H9 (cell line): ENCODE data around the gene ZDHHC16. TPM values are rescaled to one million over a fixed set of nuclear protein-coding genes. Genes with fewer than 3 reads are reported as not detected.
A peak's percentile ranks its signal among the peaks of the same experiment; 100 is the strongest.

Source experiments
- DNase-seq: peaks from one replicate; pipeline ENCODE4 v3.0.0-alpha.2; 2017
- H2AFZ ChIP-seq: one replicate; pipeline ENCODE4 v1.6.1; 2013; ENCODE audit warnings: mild to moderate bottlenecking, low read length, control low read depth, moderate library complexity
- H2AK5ac ChIP-seq: 2 replicates; pipeline ENCODE4 v1.6.1; 2013; ENCODE audit warnings: low read length, control low read depth, mixed read lengths; ENCODE audit not compliant: insufficient read length
- H2BK120ac ChIP-seq: one replicate; pipeline ENCODE4 v1.6.1; 2013; ENCODE audit warnings: low read depth, mild to moderate bottlenecking, low read length, control low read depth, inconsistent platforms; ENCODE audit not compliant: poor library complexity, severe bottlenecking
- H2BK12ac ChIP-seq: 2 replicates; pipeline ENCODE4 v1.6.1; 2013; ENCODE audit warnings: low read length, control low read depth, mixed read lengths, low read depth; ENCODE audit not compliant: insufficient read length
- H2BK15ac ChIP-seq: 2 replicates; pipeline ENCODE4 v1.6.1; 2013; ENCODE audit warnings: low read depth, low read length, control low read depth
- H2BK20ac ChIP-seq: one replicate; pipeline ENCODE4 v1.6.1; 2013; ENCODE audit warnings: low read depth, mild to moderate bottlenecking, low read length, control low read depth, inconsistent platforms; ENCODE audit not compliant: poor library complexity, severe bottlenecking
- H2BK5ac ChIP-seq: 2 replicates; pipeline ENCODE4 v1.6.1; 2013; ENCODE audit warnings: low read length, control low read depth, mixed read lengths; ENCODE audit not compliant: insufficient read length
- H3K14ac ChIP-seq: 2 replicates; pipeline ENCODE4 v1.6.1; 2013; ENCODE audit warnings: low read length, control low read depth; ENCODE audit not compliant: insufficient read depth
- H3K18ac ChIP-seq: 2 replicates; pipeline ENCODE4 v1.6.1; 2013; ENCODE audit warnings: low read depth, mild to moderate bottlenecking, mixed read lengths, low read length, control low read depth; ENCODE audit not compliant: insufficient read length
- H3K23ac ChIP-seq: 2 replicates; pipeline ENCODE4 v1.6.1; 2013; ENCODE audit warnings: low read length, control low read depth, mixed read lengths, low read depth; ENCODE audit not compliant: insufficient read length
- H3K23me2 ChIP-seq: 2 replicates; pipeline ENCODE4 v1.6.1; 2013; ENCODE audit warnings: low read depth, mild to moderate bottlenecking, mixed read lengths, low read length, control low read depth; ENCODE audit not compliant: insufficient read length, poor library complexity, severe bottlenecking
- H3K27ac ChIP-seq: 2 replicates; pipeline ENCODE4 v1.5.1; 2013; ENCODE audit warnings: low read length, control low read depth, mixed read lengths, low read depth; ENCODE audit not compliant: insufficient read length
- H3K27me3 ChIP-seq: 2 replicates; pipeline ENCODE4 v1.6.1; 2013; ENCODE audit warnings: low read length, control low read depth, inconsistent platforms; ENCODE audit not compliant: insufficient read depth
- H3K4ac ChIP-seq: 2 replicates; pipeline ENCODE4 v1.6.1; 2013; ENCODE audit warnings: low read depth, mild to moderate bottlenecking, control low read depth, inconsistent platforms, low read length, moderate library complexity
- H3K4me1 ChIP-seq: 2 replicates; pipeline ENCODE4 v1.6.1; 2013; ENCODE audit warnings: low read length, control low read depth, inconsistent platforms; ENCODE audit not compliant: insufficient read depth
- H3K4me2 ChIP-seq: 2 replicates; pipeline ENCODE4 v1.6.1; 2013; ENCODE audit warnings: low read length, control low read depth, mixed read lengths; ENCODE audit not compliant: insufficient read length, insufficient read depth
- H3K56ac ChIP-seq: 2 replicates; pipeline ENCODE4 v1.6.1; 2013; ENCODE audit warnings: low read depth, mild to moderate bottlenecking, mixed read lengths, low read length, control low read depth; ENCODE audit not compliant: insufficient read length
- H3K79me1 ChIP-seq: 2 replicates; pipeline ENCODE4 v1.6.1; 2013; ENCODE audit warnings: low read depth, mild to moderate bottlenecking, moderate library complexity, low read length, control low read depth, inconsistent platforms; ENCODE audit not compliant: insufficient read depth, poor library complexity, severe bottlenecking
- H3K79me2 ChIP-seq: 2 replicates; pipeline ENCODE4 v1.6.1; 2013; ENCODE audit warnings: low read length, control low read depth, inconsistent platforms; ENCODE audit not compliant: insufficient read depth
- H3K9ac ChIP-seq: 2 replicates; pipeline ENCODE4 v1.6.1; 2013; ENCODE audit warnings: low read length, control low read depth, mixed read lengths; ENCODE audit not compliant: insufficient read length; ENCODE audit errors: extremely low read depth
- H3K9me3 ChIP-seq: one replicate; pipeline ENCODE4 v1.6.1; 2013; ENCODE audit warnings: low read depth, low read length, inconsistent platforms; ENCODE audit not compliant: control insufficient read depth
- H3T11ph ChIP-seq: one replicate; pipeline ENCODE4 v1.6.1; 2013; ENCODE audit warnings: mild to moderate bottlenecking, low read length, control low read depth, inconsistent platforms
- H4K20me1 ChIP-seq: one replicate; pipeline ENCODE4 v1.6.1; 2013; ENCODE audit not compliant: control insufficient read depth, insufficient read length, insufficient read depth
- H4K5ac ChIP-seq: 2 replicates; pipeline ENCODE4 v1.6.1; 2013; ENCODE audit warnings: low read depth, mild to moderate bottlenecking, mixed read lengths, low read length, control low read depth; ENCODE audit not compliant: insufficient read length
- H4K8ac ChIP-seq: replicated peaks from 2 replicates; pipeline ENCODE4 v1.6.1; 2013; ENCODE audit warnings: low read length, control low read depth, mixed read lengths, low read depth; ENCODE audit not compliant: insufficient read length
- H4K91ac ChIP-seq: 2 replicates; pipeline ENCODE4 v1.6.1; 2013; ENCODE audit warnings: low read depth, mild to moderate bottlenecking, moderate library complexity, mixed read lengths, low read length, control low read depth; ENCODE audit not compliant: insufficient read length
- H3K27ac Mint-ChIP-seq, 3 experiments: 2 replicates in 2 of 3; 3 replicates in 1 of 3; pipeline ENCODE4 v1.8.0; 2020 to 2021; ENCODE audit warnings: mixed read lengths in 3 of 3, mild to moderate bottlenecking in 1 of 3, moderate library complexity in 1 of 3
- H3K27me3 Mint-ChIP-seq: 2 replicates; pipeline ENCODE4 v1.8.0; 2021; ENCODE audit warnings: low read depth, mild to moderate bottlenecking, moderate library complexity, mixed read lengths
- H3K36me3 Mint-ChIP-seq, 3 experiments: 2 replicates in 2 of 3; 3 replicates in 1 of 3; pipeline ENCODE4 v1.8.0; 2020 to 2021; ENCODE audit warnings: low read depth in 3 of 3, mixed read lengths in 3 of 3; ENCODE audit not compliant: insufficient read depth in 1 of 3
- H3K4me1 Mint-ChIP-seq, 2 experiments: 2 replicates each; pipeline ENCODE4 v1.8.0; 2020; ENCODE audit warnings: mixed read lengths in 2 of 2
- H3K4me3 Mint-ChIP-seq, 2 experiments: 2 replicates in 1 of 2; 3 replicates in 1 of 2; pipeline ENCODE4 v1.8.0; 2020 to 2021; ENCODE audit warnings: mild to moderate bottlenecking in 2 of 2, mixed read lengths in 2 of 2, moderate library complexity in 1 of 2
- H3K9me3 Mint-ChIP-seq, 2 experiments: 2 replicates in 1 of 2; 3 replicates in 1 of 2; pipeline ENCODE4 v1.8.0; 2020; ENCODE audit warnings: mild to moderate bottlenecking in 2 of 2, mixed read lengths in 2 of 2, moderate library complexity in 1 of 2
- CTCF ChIP-seq: fragments of 200-600 bp; sonication (generic); conservative IDR thresholded peaks from 3 replicates; pipeline ENCODE4 v1.8.0; 2021; ENCODE audit warnings: antibody characterized with exemption, mild to moderate bottlenecking
- WGBS: extraction: QIAGEN DNeasy Blood & Tissue Kit; methylation state at CpG from one replicate; pipeline ENCODE4 v1.1.7; 2013; ENCODE audit warnings: missing lambda C conversion rate, low lambda C conversion rate, mixed read lengths; ENCODE audit not compliant: insufficient read length; ENCODE audit errors: extremely low coverage; 5-methylcytosine and 5-hydroxymethylcytosine counted together
- total RNA-seq: library from RNA; stranded (reverse); gene quantifications from 2 replicates; pipeline ENCODE4 v1.2.1, GENCODE V29; 2021

The ZDHHC16 gene
- total RNA-seq, 1 experiment from 2014 or later = 45.4 TPM

GRCh38 chr10:97407952-97408248 lies 38.1 kb upstream of the ZDHHC16 start:
- no peak overlapping the region for H2BK15ac ChIP-seq
- H3K9me3 ChIP-seq = no peaks in the 10 kb centered on the region
- no peak overlapping the region for H3K27ac ChIP-seq
- no peaks in the 10 kb centered on the region for H4K20me1 ChIP-seq
- no peaks in the 10 kb centered on the region for H3K79me1 ChIP-seq
- no peak overlapping the region for H3K14ac ChIP-seq
- Mint-ChIP-seq H3K27me3 (no peaks in the 10 kb centered on the region), H3K4me1 (peaks cover 0 to 1% of the 10 kb centered on the region in 2 experiments; a peak in 2 of 4 replicates), H3K9me3 (no peaks in the 10 kb centered on the region), H3K4me3 (peak overlapping the region in 1 of 2 experiments; percentile 73; a peak in 3 of 5 replicates), H3K36me3 (no peaks in the 10 kb centered on the region), H3K27ac (0 out of 7 replicates have a peak overlapping the region, but pooled peaks of 1 of the 3 experiments have one; percentile 65)
- no peak overlapping the region for H3K23ac ChIP-seq
- H2BK12ac ChIP-seq = no peak overlapping the region
- DNase-seq = no peak
- H3K79me2 ChIP-seq = no peaks in the 10 kb centered on the region
- no peaks in the 10 kb centered on the region for H3K4me1 ChIP-seq
- H2AK5ac ChIP-seq = no peak overlapping the region
- H3K27me3 ChIP-seq = no peaks in the 10 kb centered on the region
- no peak overlapping the region for H3K4ac ChIP-seq
- H3T11ph ChIP-seq = no peak overlapping the region
- WGBS = no CpG with 5 or more reads among the region's 2 CpGs
- no peak overlapping the region for H4K5ac ChIP-seq
- no peak overlapping the region for H3K56ac ChIP-seq
- H4K91ac ChIP-seq = no peak overlapping the region
- no peak overlapping the region for H2AFZ ChIP-seq
- no peak overlapping the region for H2BK120ac ChIP-seq
- H3K18ac ChIP-seq = no peak overlapping the region
- H2BK5ac ChIP-seq = no peak overlapping the region
- no peak overlapping the region for H4K8ac ChIP-seq
- peaks cover 3% of the 10 kb centered on the region for H3K23me2 ChIP-seq
- H3K4me2 ChIP-seq = no peak overlapping the region
- no peak overlapping the region for H2BK20ac ChIP-seq
- TF ChIP-seq CTCF = no peak
- no peak overlapping the region for H3K9ac ChIP-seq
